Right renal pelvis (tissue), 4 donors: ENCODE data around the gene CAMK1D. TPM values are rescaled to one million over a fixed set of nuclear protein-coding genes. Genes with fewer than 3 reads are reported as not detected.
"Not testable (repeated sequence)": the region's sequence is repeated elsewhere in the genome, so short reads cannot be mapped to it uniquely, and the experiment has no call there.

ENCODE experiments used
- DNase-seq, 4 donors: peaks; one replicate each; pipeline ENCODE4 v3.0.0-alpha.2; 2013; ENCODE audit warnings: low read depth in 4 of 4, low spot score in 3 of 4, missing footprints in 1 of 4
- polyA plus RNA-seq, 4 donors: library from polyadenylated mRNA; unstranded; fragments of 120-200 nt; gene quantifications; one replicate each; pipeline ENCODE4 v1.2.1, GENCODE V29; 2013; ENCODE audit not compliant: insufficient read length in 4 of 4

CAMK1D gene
- polyA plus RNA-seq, 4 donors, result 10.5 to 12.4 (median 11.0) TPM

GRCh38 chr10:12799144-12799543, 449.8 kb downstream of the CAMK1D start:
- no peak for DNase-seq

- DNase-seq, result no peak
These were observed 450.4 kb downstream of the CAMK1D start for GRCh38 chr10:12799714-12800113.

GRCh38 chr10:12800302-12800701, 451.0 kb downstream of the CAMK1D start:
- DNase-seq, result no peak

- no peak for DNase-seq
These were observed 452.1 kb downstream of the CAMK1D start for GRCh38 chr10:12801214-12802087.

GRCh38 chr10:12803776-12804175, 454.4 kb downstream of the CAMK1D start:
- DNase-seq, result no peak

GRCh38 chr10:12806228-12807095, 457.1 kb downstream of the CAMK1D start:
- DNase-seq, result no peak

- DNase-seq, result no peak
These were observed 457.9 kb downstream of the CAMK1D start for GRCh38 chr10:12807096-12807755.

GRCh38 chr10:12808014-12808613, 458.8 kb downstream of the CAMK1D start:
- no peak for DNase-seq

GRCh38 chr10:12810046-12810445, 460.7 kb downstream of the CAMK1D start:
- DNase-seq, result not testable (repeated sequence)

- no peak for DNase-seq
These were observed 462.5 kb downstream of the CAMK1D start for GRCh38 chr10:12811826-12812225.

GRCh38 chr10:12812571-12812970, 463.2 kb downstream of the CAMK1D start:
- DNase-seq, result no peak

GRCh38 chr10:12814166-12814565, 464.8 kb downstream of the CAMK1D start:
- DNase-seq, result no peak

- DNase-seq, result no peak
These were observed 469.7 kb downstream of the CAMK1D start for GRCh38 chr10:12819071-12819470.

GRCh38 chr10:12819656-12820055, 470.3 kb downstream of the CAMK1D start:
- DNase-seq, result no peak

GRCh38 chr10:12822126-12822892, 473.0 kb downstream of the CAMK1D start:
- no peak for DNase-seq

- DNase-seq, result no peak
These were observed 473.5 kb downstream of the CAMK1D start for GRCh38 chr10:12822893-12823170.

GRCh38 chr10:12823328-12823727, 474.0 kb downstream of the CAMK1D start:
- no peak for DNase-seq

- DNase-seq, result no peak
These were observed 476.0 kb downstream of the CAMK1D start for GRCh38 chr10:12825260-12825849.

- DNase-seq, result no peak
These were observed 477.5 kb downstream of the CAMK1D start for GRCh38 chr10:12826800-12827372.
